ENCODE results near the gene AGPAT2.

DNA sequence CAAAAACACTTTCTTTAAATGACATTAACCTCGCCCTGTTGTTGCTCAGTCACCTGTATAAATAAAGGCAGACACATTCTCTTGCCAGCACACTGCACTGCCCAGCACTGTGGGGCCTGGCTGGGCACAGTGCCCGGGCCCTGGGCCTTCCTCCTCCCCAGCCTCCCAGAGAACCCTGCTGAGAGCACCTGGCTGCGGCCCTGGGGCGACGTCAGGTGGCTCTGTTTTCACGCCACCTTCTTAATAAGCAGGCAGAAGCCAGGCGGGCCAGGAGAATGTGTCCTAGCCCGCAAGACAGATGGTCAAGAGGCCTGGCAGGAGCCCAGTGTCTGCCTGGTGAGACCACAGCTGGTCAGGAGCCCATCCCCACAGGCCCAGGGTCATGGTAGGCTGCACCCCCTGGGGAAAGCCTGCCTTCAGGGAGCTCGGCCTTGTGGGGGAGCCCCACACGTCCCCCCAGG, 8.2 kb upstream of the AGPAT2 start:
- TF ChIP-seq, protein P1, sequence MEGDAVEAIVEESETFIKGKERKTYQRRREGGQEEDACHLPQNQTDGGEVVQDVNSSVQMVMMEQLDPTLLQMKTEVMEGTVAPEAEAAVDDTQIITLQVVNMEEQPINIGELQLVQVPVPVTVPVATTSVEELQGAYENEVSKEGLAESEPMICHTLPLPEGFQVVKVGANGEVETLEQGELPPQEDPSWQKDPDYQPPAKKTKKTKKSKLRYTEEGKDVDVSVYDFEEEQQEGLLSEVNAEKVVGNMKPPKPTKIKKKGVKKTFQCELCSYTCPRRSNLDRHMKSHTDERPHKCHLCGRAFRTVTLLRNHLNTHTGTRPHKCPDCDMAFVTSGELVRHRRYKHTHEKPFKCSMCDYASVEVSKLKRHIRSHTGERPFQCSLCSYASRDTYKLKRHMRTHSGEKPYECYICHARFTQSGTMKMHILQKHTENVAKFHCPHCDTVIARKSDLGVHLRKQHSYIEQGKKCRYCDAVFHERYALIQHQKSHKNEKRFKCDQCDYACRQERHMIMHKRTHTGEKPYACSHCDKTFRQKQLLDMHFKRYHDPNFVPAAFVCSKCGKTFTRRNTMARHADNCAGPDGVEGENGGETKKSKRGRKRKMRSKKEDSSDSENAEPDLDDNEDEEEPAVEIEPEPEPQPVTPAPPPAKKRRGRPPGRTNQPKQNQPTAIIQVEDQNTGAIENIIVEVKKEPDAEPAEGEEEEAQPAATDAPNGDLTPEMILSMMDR (IDR thresholded peaks at IDR 0.05) = no peak
- TF ChIP-seq POLR2A (IDR thresholded peaks at IDR 0.05) (no peak), POLR2AphosphoS5 (IDR thresholded peaks at IDR 0.05) (no peak)

Data from gastroesophageal sphincter (tissue), 3 donors.